ENCODE results near the gene TMEM154. TPM values are rescaled to one million over a fixed set of nuclear protein-coding genes. Genes with fewer than 3 reads are reported as not detected.

Gene TMEM154
- total RNA-seq, 1 experiment from 2014 or later, result 1.3 TPM

- DNase-seq (ENCODE audit: low spot score), result peak; percentile 75
These were observed 17.0 kb upstream of the TMEM154 start for GRCh38 chr4:152696764-152697261.

- DNase-seq (ENCODE audit: low spot score), result no peak
These were observed 14.1 kb upstream of the TMEM154 start for GRCh38 chr4:152693871-152694270.

- DNase-seq (ENCODE audit: low spot score), result no peak
These were observed 12.0 kb upstream of the TMEM154 start for GRCh38 chr4:152691761-152692160.

- no peak for DNase-seq (ENCODE audit: low spot score)
These were observed 11.2 kb upstream of the TMEM154 start for GRCh38 chr4:152690706-152691651.

GRCh38 chr4:152689615-152690501 lies 10.1 kb upstream of the TMEM154 start:
- DNase-seq (ENCODE audit: low spot score), result no peak

GRCh38 chr4:152687974-152688599 lies 8.3 kb upstream of the TMEM154 start:
- no peak for DNase-seq (ENCODE audit: low spot score)

GRCh38 chr4:152686452-152687013 lies 6.7 kb upstream of the TMEM154 start:
- DNase-seq (ENCODE audit: low spot score), result no peak

- DNase-seq (ENCODE audit: low spot score), result no peak
These were observed 4.8 kb upstream of the TMEM154 start for GRCh38 chr4:152684587-152684986.

GRCh38 chr4:152684007-152684406 lies 4.2 kb upstream of the TMEM154 start:
- DNase-seq (ENCODE audit: low spot score), result no peak

GRCh38 chr4:152682143-152682941 lies 2.5 kb upstream of the TMEM154 start:
- no peak for DNase-seq (ENCODE audit: low spot score)

- no peak for DNase-seq (ENCODE audit: low spot score)
These were observed 1.3 kb upstream of the TMEM154 start for GRCh38 chr4:152680988-152681603.

- no peak for DNase-seq (ENCODE audit: low spot score)
These were observed 956 bp downstream of the TMEM154 start for GRCh38 chr4:152678841-152679240.

- DNase-seq (ENCODE audit: low spot score), result no peak
These were observed 2.7 kb downstream of the TMEM154 start for GRCh38 chr4:152677117-152677516.

- DNase-seq (ENCODE audit: low spot score), result no peak
These were observed 3.5 kb downstream of the TMEM154 start for GRCh38 chr4:152676052-152676854.

GRCh38 chr4:152674359-152674758 lies 5.4 kb downstream of the TMEM154 start:
- DNase-seq (ENCODE audit: low spot score), result no peak

GRCh38 chr4:152673489-152673888 lies 6.3 kb downstream of the TMEM154 start:
- no peak for DNase-seq (ENCODE audit: low spot score)

GRCh38 chr4:152672206-152673092 lies 7.3 kb downstream of the TMEM154 start:
- DNase-seq (ENCODE audit: low spot score), result no peak

- DNase-seq (ENCODE audit: low spot score), result no peak
These were observed 11.3 kb downstream of the TMEM154 start for GRCh38 chr4:152668338-152668964.

All from H4 (cell line).